ENCODE measurements around the gene POLE. TPM values are rescaled to one million over a fixed set of nuclear protein-coding genes. Genes with fewer than 3 reads are reported as not detected.

The POLE gene
- total RNA-seq, 1 donor = 108 TPM

DNA sequence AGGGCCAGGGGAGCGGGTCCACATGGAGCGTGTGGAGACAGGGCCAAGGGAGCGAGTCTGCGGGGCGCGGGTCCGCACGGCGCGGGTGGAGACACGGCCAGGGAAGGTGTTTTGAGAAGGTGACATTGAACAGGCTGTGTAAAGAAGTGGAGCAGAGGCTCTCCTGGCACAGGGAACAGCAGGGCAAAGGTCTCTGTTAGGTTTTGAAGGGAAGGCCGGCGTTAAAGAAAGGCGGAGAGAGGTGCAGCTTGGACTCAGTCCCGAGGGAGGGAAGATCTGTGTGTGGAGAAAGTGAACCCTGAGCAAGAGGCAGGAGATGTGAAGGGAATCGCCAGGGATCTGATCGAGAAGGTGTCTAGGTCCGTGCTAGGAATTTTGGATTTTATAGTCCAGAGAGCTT is 2.1 kb upstream of the POLE start:
- DNase-seq (ENCODE audit: low read depth in 2 of 3, low spot score in 2 of 3) = no peak

DNA sequence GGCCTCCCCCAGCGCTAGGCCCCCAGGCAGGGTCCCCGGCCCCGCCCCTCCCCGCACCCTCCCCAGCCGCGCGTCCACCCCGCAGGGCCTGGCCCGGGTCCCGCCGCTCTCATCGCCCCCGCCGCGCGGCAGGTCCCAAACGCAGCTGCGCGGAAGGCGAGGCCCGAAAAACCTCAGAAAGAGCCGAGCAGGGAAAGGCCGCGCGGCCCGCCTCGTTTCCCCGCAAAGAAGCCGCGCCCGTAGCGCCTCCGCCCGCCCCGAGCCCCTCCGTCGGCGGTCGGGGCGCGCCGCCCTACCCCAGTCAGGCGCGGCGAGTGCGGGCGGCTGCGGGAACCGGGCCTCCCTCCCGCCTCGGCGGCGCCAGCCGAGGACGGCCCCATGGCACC is 324 bp downstream of the POLE start:
- no peak for DNase-seq (ENCODE audit: low read depth in 2 of 3, low spot score in 2 of 3)

DNA sequence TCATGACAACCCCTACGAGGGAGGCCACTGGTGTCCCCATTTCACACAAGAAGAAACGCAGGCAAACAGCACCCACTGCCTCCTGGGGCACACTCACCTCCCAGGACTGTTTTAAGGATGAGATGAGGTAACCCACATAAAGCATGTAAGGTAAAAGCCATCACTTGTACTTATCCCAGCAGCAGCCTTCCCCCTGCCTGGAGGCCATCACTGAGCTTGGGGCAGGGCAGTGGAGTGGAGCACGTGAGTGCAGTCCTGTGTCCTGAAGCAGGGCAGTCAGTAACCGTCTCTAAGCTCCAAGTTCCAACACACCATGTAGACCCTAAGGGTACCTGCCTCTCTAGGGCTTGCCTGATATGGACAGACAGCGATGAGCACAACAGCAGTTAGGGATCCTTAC is 1.7 kb downstream of the POLE start:
- no peak for DNase-seq (ENCODE audit: low read depth in 2 of 3, low spot score in 2 of 3)

DNA sequence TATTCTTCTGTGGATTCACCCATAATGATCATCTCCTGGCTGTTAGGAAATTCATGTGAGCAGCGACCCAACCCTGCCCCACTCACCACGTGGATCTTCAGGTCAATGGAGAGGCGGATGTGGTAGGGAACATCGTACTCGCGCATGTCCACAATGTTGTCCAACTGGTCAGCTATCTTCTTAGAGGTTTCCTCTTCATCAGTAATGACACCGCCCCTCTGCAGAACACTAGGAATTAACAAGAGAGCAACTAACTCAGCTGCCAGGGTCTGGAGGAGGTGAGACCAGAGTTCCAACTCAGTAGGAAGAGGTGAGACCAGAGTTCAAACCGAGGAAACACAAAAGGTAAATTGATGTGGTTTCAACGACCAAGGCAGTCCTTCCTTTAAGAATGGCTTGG is 9.7 kb downstream of the POLE start:
- DNase-seq (ENCODE audit: low read depth in 2 of 3, low spot score in 2 of 3) = no peak

DNA sequence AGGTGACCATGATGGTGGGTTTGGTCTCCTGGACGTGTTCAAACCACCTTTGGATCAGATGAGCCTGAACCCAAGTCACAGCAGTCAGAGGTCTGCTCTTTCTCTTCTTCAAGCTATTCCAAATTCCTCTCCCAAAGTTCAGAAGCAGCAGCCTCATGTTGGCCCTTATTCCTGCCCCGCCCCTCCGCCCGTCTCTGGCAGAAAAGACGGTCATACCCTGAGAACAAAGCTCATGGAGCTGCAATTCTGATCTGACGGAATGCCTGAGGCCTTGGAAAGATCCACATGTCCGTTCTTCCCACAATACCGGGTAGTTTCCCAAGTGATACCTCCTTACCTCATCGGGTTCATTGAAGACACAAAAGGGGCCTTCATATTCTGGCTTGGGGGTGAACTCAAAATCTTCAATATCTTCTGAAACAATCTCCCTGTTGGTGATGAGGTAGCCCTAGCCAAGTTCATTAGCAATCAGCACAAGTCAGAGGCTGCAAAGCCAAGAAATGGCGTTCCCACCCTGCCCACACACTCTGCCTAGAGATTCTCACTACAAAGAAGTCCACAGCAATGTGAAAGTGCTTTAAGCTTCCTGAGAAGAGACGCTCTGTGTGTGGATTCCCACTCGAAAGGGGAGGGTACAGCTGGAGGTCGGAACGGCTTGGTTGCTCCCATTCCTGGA is 11.2 kb downstream of the POLE start:
- DNase-seq (ENCODE audit: low read depth in 2 of 3, low spot score in 2 of 3) = no peak

DNA sequence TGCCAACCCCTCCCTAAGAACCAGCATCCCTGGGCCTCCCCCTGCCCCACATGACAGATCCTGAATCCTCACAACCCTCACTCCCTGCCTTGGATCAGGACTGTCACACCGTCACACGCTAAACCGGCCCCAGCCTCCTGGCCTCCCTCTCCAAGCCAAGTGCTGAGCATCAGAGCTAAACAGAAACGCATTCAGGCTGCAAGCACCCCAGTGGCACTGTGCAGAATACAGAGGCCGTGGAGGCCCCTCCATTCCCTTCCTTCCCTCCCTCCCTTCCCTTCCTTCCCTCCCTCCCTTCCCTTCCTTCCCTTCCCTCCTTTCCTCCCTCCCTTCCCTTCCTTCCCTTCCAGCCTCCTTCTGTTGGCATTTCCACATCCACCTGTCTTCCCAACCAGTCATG is 12.6 kb downstream of the POLE start:
- no peak for DNase-seq (ENCODE audit: low read depth in 2 of 3, low spot score in 2 of 3)

DNA sequence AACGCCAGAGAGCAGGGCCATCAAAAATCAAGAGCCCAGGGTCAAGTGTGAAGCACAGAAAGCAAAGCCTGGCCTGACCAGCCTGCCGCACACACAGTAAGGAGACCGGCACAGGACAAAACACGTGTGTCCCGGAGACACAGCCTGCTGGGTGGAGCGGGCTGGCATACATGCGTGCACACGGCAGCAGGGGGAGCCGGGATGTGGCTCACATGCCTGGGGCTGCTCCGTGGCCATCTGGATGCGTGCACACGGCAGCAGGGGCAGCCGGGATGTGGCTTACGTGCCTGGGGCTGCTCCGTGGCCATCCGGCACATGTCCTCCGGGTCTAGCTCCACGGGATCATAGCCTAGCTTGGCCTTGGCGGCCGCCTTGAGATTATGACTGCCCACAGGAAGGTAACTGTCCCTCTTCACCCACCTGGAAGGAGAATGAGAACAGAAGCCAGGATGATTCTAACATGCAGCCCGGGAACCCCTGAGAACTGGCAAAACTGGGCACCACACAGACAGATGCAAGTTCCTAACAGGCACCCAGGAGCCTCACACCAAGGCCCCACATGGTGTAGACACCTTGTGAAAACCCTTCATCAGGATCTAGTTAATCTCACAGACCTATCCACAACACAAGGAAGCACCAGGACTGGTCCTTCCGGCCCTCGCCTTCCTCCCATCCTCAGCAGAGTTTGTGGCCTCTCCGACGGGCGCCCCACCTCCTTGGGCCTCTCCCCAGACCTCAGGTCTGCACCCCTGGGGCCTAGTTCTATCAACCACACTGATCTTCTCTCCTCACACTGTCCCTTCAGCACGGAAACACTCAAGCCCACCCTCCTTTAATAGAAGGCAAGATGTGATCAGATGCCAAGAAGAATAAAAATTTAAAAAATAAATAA is 13.6 kb downstream of the POLE start:
- no peak for DNase-seq (ENCODE audit: low read depth in 2 of 3, low spot score in 2 of 3)

DNA sequence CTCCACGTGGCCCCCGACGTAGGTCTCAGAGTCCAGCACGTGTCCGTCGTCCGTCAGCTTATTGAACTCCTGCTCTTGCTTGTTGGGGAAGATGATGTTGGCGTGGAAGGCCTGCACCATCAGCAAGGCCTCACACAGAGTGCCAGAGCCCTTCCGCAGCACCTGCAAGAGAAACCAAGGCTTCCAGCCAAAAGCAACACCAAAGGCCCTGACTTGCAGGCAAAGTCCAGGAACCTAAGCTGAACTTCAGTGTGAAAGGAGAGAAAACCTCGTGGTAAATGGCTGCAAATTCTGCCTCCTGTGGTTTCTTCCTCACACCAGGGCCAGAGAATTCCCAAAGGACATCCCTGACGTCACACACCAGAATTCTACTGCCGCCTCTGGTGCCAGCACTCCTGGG is 14.5 kb downstream of the POLE start:
- DNase-seq (ENCODE audit: low read depth in 2 of 3, low spot score in 2 of 3) = no peak

DNA sequence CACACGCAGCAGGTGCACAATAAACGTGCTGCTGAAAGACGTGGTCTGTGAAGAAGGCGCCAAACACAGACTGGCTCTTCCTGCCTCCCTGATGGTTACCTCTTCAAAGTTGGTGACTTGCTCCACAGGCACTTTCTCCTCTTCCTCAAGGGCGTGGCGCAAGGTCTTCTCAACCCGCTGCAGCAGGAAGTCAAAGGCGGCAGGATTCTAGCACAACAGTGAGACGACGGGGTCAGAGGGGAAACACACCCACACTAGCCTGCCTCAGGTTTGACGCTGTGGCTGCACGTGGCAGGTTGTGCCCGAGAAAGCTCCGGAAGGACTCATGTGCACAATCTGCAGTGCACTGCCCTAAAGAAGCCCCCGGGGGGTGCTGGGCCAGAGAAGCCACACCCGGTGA is 15.0 kb downstream of the POLE start:
- DNase-seq (ENCODE audit: low read depth in 2 of 3, low spot score in 2 of 3) = no peak

DNA sequence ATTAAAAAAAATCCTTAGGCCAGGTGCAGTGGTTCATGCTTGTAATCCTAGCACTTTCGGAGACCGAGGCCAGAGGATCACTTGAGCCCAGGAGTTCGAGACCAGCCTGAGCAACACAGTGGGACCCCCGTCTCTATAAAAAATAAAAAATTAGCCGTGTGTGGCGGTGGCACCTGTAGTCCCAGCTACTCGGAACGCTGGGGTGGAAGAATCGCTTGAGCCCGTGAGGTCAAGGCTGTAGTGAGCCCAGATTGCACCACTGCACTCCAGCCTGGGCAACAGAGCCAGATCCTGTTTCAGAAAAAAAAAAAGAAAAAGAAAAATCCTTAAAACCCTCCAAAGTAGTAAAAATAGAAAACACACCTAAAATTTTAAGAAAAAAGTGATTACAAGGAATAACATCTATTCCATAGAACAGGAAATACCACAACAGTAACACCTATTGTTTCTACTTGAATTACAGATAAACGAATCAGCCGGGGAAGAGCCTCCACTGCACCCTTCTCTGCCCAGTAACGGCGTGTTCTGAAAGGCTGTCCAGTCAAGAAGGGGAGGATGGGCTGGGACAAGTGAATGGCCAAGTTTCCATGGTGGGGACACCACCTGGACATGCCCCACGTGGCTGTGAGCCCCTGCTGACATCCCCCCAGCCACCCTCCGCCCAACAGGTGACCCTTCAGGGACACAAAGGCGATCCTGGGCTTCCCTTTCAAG is 17.8 kb downstream of the POLE start:
- no peak for DNase-seq (ENCODE audit: low read depth in 2 of 3, low spot score in 2 of 3)

DNA sequence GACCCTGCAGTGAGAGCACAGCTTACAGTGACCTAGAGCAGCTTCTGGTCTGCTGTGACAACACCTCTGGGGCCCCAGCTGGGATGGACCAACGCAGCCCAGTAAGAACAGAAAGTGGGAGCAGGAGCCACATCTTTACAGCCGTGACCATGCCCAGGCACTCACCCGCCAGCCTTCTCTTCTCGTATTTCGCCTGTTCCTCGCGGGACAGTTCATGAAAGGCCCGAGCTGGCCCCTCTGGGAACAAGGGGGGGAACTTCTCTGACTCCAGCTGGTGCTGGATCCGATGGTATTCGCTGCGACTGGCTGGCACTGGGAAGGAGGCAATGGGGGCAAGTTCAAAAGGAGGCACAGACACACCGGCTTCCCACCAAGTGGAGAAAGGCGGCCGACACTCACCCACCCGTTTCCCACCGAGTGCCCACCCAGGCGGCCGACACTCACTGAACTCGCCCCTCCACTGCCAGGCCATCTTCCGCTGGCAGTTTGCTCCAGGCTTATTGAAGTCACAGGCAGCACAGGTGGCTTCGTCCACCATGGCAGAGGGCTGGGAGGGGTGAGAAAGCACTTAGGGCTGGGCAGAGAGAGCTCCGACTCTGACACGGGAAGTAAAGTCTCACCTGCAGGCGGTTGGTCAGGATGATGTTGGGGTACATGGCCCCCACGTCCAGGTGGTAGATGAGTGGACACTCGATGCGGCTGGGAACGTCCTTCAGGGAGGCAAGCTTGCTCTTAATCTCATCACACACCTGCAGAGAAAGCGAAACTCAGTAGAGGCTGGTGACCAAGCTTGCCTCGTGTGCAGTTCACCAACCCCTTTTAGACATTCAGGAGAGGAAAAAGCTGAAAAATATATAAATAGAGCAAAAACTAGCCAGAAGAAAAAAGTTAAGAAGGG is 18.7 kb downstream of the POLE start:
- no peak for DNase-seq (ENCODE audit: low read depth in 2 of 3, low spot score in 2 of 3)

DNA sequence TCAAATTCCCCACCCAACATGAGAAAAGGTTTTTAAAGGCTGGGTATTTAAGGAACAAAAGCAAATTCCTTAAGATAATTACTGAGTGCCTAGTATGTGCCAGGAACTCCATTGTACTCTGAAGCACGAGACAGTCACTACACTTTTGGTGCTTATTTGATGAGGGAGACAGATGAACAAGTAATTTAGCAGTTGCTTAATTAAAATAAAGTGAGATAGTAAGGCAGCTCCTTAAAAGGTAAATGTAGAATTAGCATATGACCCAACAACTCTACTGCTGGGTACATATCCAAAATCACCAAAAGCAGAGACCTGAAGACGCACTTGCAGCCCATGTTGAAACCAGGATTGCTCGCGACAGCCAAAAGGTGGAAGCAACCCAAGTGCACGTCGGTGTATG is 21.3 kb downstream of the POLE start:
- DNase-seq (ENCODE audit: low read depth in 2 of 3, low spot score in 2 of 3) = no peak

DNA sequence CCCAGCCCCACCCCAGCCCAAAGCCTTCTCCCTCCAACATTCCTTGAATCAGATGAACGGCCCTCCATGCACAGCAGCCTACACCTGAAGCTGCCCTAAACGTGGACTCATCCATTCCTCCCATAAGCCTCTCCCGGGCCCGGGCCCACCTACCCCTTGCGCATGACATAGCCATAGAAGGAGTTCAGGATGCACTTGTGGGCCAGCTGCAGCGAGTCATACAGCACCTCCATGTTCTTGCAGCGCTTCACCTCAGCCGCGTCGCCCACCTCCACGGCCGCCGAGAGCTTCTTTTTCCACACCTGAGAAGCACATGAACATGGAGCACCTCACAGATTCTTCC is 22.0 kb downstream of the POLE start:
- no peak for DNase-seq (ENCODE audit: low read depth in 2 of 3, low spot score in 2 of 3)

DNA sequence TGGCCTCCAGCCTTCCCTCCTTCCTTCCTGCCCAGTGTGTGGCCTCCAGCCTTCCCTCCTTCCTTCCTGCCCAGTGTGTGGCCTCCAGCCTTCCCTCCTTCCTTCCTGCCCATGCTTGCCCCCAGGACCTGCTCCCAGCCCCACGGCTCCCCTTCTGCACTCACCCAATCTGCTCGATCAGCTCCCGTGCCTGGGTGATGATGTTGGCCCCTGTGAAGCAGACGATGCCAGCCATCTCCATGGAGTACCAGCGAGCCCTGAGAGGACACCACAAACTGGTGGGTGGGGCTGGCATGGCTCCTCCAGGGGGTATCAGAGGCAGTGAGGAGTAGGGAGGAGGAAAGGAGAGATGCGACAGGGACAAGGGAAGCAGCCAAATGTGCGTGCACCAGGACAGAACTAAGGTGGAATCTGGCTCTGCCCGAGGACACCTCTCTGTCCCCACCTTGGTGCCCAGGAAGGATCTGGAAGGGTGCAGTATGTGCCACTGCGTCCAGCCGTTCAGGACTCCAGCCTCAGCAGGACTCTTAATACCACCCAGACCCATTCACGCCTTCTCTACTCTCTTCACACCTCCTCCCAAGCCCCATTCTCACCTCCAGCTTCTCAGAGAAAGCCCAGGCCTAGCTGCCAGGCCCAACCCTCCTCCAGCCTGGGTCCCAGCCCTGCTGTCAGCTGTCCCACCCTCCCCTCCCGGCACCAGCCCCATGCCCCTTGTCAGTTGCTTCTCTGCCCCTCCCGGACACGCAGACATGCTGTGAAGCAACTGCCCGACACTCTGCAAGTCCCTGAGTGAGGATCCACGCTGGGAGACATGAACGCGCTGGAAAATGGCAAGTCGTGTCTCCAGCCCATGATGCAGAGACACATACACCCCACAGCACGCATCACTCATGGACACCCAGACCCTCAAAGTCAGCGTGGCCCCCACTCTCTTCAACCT is 22.7 kb downstream of the POLE start:
- no peak for DNase-seq (ENCODE audit: low read depth in 2 of 3, low spot score in 2 of 3)

DNA sequence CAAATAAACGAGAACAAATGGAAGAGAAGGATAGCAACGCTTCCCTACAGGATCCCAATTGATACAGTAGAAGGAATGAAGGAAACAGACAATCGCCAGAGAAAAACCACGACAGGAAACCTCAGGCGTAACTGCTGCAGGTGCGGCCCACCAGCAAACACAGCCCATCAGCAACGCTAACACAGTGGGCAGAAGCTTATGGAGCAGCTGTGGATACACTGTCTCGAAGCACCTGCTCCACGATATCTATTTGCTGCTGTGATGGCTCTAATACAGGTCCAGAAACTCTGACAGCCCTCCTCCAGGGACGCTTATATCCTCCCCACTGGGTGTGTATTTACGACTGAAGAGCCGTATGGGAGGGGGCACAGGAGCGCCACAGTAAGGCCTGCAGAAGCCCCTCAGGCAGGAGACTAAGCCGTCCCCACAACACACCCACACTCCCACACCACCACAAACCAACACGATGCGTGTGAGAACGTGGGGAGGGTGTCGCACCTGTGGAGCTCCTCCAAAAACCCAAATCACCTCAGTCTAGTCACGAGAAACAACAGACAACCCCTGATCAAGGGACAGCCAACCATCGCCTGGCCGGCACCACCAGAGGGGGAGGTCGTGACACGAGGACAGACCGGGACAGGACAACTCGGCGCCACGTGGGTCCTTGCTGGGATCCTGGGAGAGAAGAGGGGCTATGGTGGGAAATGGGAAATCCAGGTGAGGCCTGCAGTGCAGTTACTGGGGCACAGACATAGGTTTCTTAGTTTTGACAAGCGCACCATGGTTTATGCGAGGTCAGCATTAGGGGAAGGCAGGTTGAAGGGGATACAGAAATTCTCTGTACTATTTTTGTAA is 24.0 kb downstream of the POLE start:
- DNase-seq (ENCODE audit: low read depth in 2 of 3, low spot score in 2 of 3) = no peak

DNA sequence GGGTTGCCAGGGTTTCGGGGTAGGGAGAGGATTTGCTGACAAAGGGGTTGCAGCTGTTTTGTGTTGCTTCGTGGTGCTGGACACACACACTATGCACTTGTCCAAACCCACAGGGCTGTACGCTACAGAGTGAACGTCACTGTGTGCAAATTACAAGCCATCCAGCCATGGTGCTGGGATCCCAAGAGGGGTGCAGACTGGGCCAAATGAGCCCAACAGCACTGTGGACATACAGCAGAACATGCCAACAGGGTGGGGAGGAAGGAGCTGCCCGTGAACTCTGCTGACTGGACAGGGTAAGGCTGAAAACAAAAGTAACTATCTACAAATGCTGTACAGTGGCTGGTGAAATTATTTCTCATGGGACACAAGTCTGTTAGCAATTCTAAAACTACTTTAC is 25.2 kb downstream of the POLE start:
- no peak for DNase-seq (ENCODE audit: low read depth in 2 of 3, low spot score in 2 of 3)

DNA sequence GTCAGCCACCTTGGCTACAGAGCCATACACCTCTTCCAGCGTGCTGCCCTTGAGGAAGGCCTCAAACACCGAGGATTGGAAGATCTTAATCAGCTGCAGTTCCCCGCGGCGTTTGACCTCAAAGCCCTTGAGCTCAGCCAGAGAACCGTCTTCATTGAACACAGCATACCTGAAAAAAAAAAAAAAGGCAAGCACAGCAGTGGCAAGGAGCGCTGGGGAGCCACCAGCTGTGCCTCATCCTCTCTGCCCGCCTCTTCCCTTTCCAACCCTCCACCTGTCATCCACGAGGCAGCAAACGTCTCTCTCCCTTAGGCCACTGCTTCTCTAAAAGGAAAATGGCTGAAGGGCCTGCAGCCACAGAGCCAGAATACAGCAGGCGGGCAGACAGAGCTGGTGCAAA is 26.1 kb downstream of the POLE start:
- no peak for DNase-seq (ENCODE audit: low read depth in 2 of 3, low spot score in 2 of 3)

DNA sequence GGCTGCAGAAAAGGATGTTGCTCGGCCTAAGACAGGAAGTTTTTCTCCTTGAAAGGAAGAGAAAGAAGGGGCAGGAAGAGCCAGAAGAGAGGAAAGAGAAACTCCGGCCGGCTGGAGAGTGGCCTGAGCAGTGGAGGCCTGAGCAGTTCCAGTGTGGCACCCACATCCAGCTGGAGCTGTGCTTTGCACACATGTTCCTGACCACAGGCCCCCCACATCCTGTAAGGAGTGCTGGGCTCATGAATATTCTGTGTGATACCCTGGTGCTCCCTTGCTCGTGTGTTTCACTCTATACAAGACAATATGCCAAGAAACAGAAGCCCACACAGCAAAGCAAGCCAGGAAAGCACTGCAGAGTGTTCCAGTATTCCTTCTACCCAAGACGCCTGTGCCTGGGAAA is 27.1 kb downstream of the POLE start:
- peak in 2 of 3 donors; percentile 28 to 36 for DNase-seq (ENCODE audit: low read depth in 2 of 3, low spot score in 2 of 3)

DNA sequence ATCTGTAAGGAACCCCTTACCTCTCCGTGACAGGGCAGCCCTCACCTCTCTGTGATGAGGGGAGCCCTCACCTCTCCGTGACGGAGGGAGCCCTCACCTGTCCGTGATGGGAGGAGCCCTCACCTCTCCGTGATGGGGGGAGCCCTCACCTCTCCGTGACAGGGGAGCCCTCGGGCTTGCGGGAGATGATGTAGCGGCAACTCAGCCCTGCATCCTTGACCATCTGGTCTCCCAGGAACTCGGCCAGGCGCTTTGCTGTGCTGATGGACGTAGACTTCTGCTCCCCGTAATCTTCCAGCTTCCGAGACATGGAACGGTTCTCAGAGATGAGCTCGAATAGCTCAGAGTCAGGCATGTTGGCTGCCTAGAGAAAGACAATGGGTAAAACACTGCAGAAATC is 28.0 kb downstream of the POLE start:
- no peak for DNase-seq (ENCODE audit: low read depth in 2 of 3, low spot score in 2 of 3)
